ENCODE results near the gene C9orf153. TPM values are rescaled to one million over a fixed set of nuclear protein-coding genes. Genes with fewer than 3 reads are reported as not detected.

C9orf153 gene
- total and polyA plus RNA-seq, 5 experiments from 2014 or later: 0.45 to 1.1 (median 0.77) TPM; not detected in 2

- DNase-seq (no peak), ATAC-seq (no peak)
- Mint-ChIP-seq H3K9me3 (peaks cover 0 to 17% (median 8%) of the 10 kb centered on the region in 9 donors), H3K4me1 (peaks cover 0 to 2% (median 0%) of the 10 kb centered on the region in 4 donors), H3K27me3 (peaks cover 0 to 21% (median 8%) of the 10 kb centered on the region in 5 donors), H3K36me3 (peaks cover 0 to 11% (median 0%) of the 10 kb centered on the region in 3 donors), H3K27ac (no peak overlapping the region), H3K4me3 (no peak overlapping the region)
- POLR2A ChIA-PET: no interaction called here
Observed at GRCh38 chr9:86183229-86184137, 76.0 kb downstream of the C9orf153 start.

GRCh38 chr9:86181379-86182315 is 77.8 kb downstream of the C9orf153 start:
- peaks cover 0 to 17% (median 8%) of the 10 kb centered on the region in 5 donors for H3K27me3 Mint-ChIP-seq
- POLR2A ChIA-PET: no interaction called here
- DNase-seq: no peak
- ATAC-seq: no peak
- H3K36me3 Mint-ChIP-seq: peaks cover 0 to 5% (median 0%) of the 10 kb centered on the region in 3 donors
- peaks cover 0 to 2% (median 0%) of the 10 kb centered on the region in 4 donors for H3K4me1 Mint-ChIP-seq
- peaks cover 0 to 6% (median 2%) of the 10 kb centered on the region in 9 donors for H3K9me3 Mint-ChIP-seq
- H3K27ac Mint-ChIP-seq: no peak overlapping the region
- H3K4me3 Mint-ChIP-seq: no peak overlapping the region

GRCh38 chr9:86178503-86178902 is 81.0 kb downstream of the C9orf153 start:
- Mint-ChIP-seq H3K4me3 (no peak overlapping the region), H3K36me3 (no peaks in the 10 kb centered on the region), H3K27me3 (peaks cover 0 to 10% (median 8%) of the 10 kb centered on the region in 5 donors), H3K9me3 (no peaks in the 10 kb centered on the region), H3K4me1 (no peaks in the 10 kb centered on the region), H3K27ac (no peak overlapping the region)
- POLR2A ChIA-PET: no interaction called here
- no peak for DNase-seq
- ATAC-seq: no peak

GRCh38 chr9:86177995-86178394 is 81.5 kb downstream of the C9orf153 start:
- Mint-ChIP-seq H3K36me3 (no peaks in the 10 kb centered on the region), H3K27me3 (peaks cover 0 to 10% (median 8%) of the 10 kb centered on the region in 5 donors), H3K4me1 (no peaks in the 10 kb centered on the region), H3K4me3 (no peak overlapping the region), H3K9me3 (no peaks in the 10 kb centered on the region), H3K27ac (no peak overlapping the region)
- ATAC-seq: no peak
- no peak for DNase-seq
- POLR2A ChIA-PET: no interaction called here

- POLR2A ChIA-PET: no interaction called here
- H3K27ac Mint-ChIP-seq: no peak overlapping the region
- H3K36me3 Mint-ChIP-seq: no peaks in the 10 kb centered on the region
- no peak overlapping the region for H3K4me3 Mint-ChIP-seq
- DNase-seq (no peak), ATAC-seq (no peak)
- H3K27me3 Mint-ChIP-seq: peaks cover 0 to 10% (median 8%) of the 10 kb centered on the region in 5 donors
- no peaks in the 10 kb centered on the region for H3K4me1 Mint-ChIP-seq
- H3K9me3 Mint-ChIP-seq: peaks cover 0 to 7% (median under 1%) of the 10 kb centered on the region in 9 donors
Observed at GRCh38 chr9:86176468-86176867, 83.0 kb downstream of the C9orf153 start.

- no peak for ATAC-seq
Observed at GRCh38 chr9:86175743-86176456, 83.6 kb downstream of the C9orf153 start.

GRCh38 chr9:86175223-86175622 is 84.2 kb downstream of the C9orf153 start:
- POLR2A ChIA-PET: no interaction called here

More at GRCh38 chr9:86175743-86176456, 83.6 kb downstream of the C9orf153 start:
- Mint-ChIP-seq H3K9me3 (peaks cover 0 to 10% (median 3%) of the 10 kb centered on the region in 9 donors), H3K27ac (no peak overlapping the region), H3K4me3 (no peak overlapping the region), H3K27me3 (peaks cover 0 to 10% (median 8%) of the 10 kb centered on the region in 5 donors), H3K4me1 (no peaks in the 10 kb centered on the region), H3K36me3 (no peaks in the 10 kb centered on the region)
- POLR2A ChIA-PET: no interaction called here
- no peak for DNase-seq

More at GRCh38 chr9:86175223-86175622, 84.2 kb downstream of the C9orf153 start:
- no peaks in the 10 kb centered on the region for H3K36me3 Mint-ChIP-seq
- H3K9me3 Mint-ChIP-seq: peaks cover 0 to 10% (median 3%) of the 10 kb centered on the region in 9 donors
- peaks cover 0 to 10% (median 8%) of the 10 kb centered on the region in 5 donors for H3K27me3 Mint-ChIP-seq
- DNase-seq (no peak), ATAC-seq (no peak)
- no peak overlapping the region for H3K4me3 Mint-ChIP-seq
- no peaks in the 10 kb centered on the region for H3K4me1 Mint-ChIP-seq
- no peak overlapping the region for H3K27ac Mint-ChIP-seq

Other genes with a start within 250 kb of the C9orf153 start
- gene GOLM1, start 160.1 kb downstream of the C9orf153 start, total RNA-seq: 1 to 10 TPM in 1 of 2 experiments, under 1 TPM in 1; 0.75 to 1.5 TPM
- 1 to 10 TPM in 2 of 3 donors, under 1 TPM in 1; 0.83 to 1.2 (median 1.1) TPM for gene GOLM1, start 160.1 kb downstream of the C9orf153 start, polyA plus RNA-seq
- gene ISCA1, start 22.9 kb upstream of the C9orf153 start, total RNA-seq: 10 to 100 TPM; 39.1 to 42.2 TPM
- gene ISCA1, start 22.9 kb upstream of the C9orf153 start, polyA plus RNA-seq: 10 to 100 TPM; 36.7 to 57.7 (median 41.4) TPM
- gene TUT7, start 94.8 kb upstream of the C9orf153 start, total RNA-seq: 10 to 100 TPM; 48.8 to 50.5 TPM
- 10 to 100 TPM in 2 of 3 donors, 1 to 10 TPM in 1; 9.6 to 16.9 (median 14.3) TPM for gene TUT7, start 94.8 kb upstream of the C9orf153 start, polyA plus RNA-seq